ENCODE data around the gene ZNF837. TPM values are rescaled to one million over a fixed set of nuclear protein-coding genes. Genes with fewer than 3 reads are reported as not detected.

ZNF837 gene
- total and polyA plus RNA-seq, 2 donors (not counting 1 experiment from before 2014, with no cell fraction given), result 4.2 to 4.9 TPM

- POLR2A ChIA-PET, result no interaction called here
- Mint-ChIP-seq H3K27me3 (no peaks in the 10 kb centered on the region), H3K9me3 (ENCODE audit: insufficient read depth) (no peaks in the 10 kb centered on the region), H3K4me1 (peaks cover 36% of the 10 kb centered on the region), H3K27ac (no peak overlapping the region), H3K4me3 (no peak overlapping the region)
- H3K9ac ChIP-seq (ENCODE audit: low read length), result no peak overlapping the region
- H4K20me1 ChIP-seq (ENCODE audit: control insufficient read depth, insufficient read depth, low read length, poor library complexity, severe bottlenecking), result peaks cover 6% of the 10 kb centered on the region
- intact Hi-C loops (cut with micrococcal nuclease), result no loop called here
- TF ChIP-seq EZH2 (IDR thresholded peaks at IDR 0.05; ENCODE audit: borderline replicate concordance, insufficient read depth, low read depth, low read length, poor library complexity, severe bottlenecking), result no peak
- TF ChIP-seq, protein P1, sequence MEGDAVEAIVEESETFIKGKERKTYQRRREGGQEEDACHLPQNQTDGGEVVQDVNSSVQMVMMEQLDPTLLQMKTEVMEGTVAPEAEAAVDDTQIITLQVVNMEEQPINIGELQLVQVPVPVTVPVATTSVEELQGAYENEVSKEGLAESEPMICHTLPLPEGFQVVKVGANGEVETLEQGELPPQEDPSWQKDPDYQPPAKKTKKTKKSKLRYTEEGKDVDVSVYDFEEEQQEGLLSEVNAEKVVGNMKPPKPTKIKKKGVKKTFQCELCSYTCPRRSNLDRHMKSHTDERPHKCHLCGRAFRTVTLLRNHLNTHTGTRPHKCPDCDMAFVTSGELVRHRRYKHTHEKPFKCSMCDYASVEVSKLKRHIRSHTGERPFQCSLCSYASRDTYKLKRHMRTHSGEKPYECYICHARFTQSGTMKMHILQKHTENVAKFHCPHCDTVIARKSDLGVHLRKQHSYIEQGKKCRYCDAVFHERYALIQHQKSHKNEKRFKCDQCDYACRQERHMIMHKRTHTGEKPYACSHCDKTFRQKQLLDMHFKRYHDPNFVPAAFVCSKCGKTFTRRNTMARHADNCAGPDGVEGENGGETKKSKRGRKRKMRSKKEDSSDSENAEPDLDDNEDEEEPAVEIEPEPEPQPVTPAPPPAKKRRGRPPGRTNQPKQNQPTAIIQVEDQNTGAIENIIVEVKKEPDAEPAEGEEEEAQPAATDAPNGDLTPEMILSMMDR (IDR thresholded peaks at IDR 0.05), result no peak
- H3K27ac ChIP-seq (ENCODE audit: low read length in 2 of 2), result no peak overlapping the region
- no peaks in the 10 kb centered on the region for H3K36me3 ChIP-seq (replicated peaks in 1 of 2; ENCODE audit: control extremely low read depth in 1 of 2, control insufficient read depth in 1 of 2, extremely low read depth in 1 of 2, insufficient read depth in 2 of 2, low read length in 1 of 2)
- DNase-seq (no peak), ATAC-seq (ENCODE audit: low read depth) (no peak)
- H3K79me2 ChIP-seq (ENCODE audit: control insufficient read depth, insufficient read depth, low read length), result peaks cover 11% of the 10 kb centered on the region
- H3K4me3 ChIP-seq (ENCODE audit: control extremely low read depth in 1 of 5, extremely low read depth in 1 of 5, insufficient read depth in 1 of 5, low read depth in 2 of 5, low read length in 4 of 5), result no peak overlapping the region
- CTCF ChIA-PET, result no interaction called here
- H2AFZ ChIP-seq (ENCODE audit: insufficient read depth, low read depth, low read length, poor library complexity, severe bottlenecking), result no peak overlapping the region
- H3K27me3 ChIP-seq (replicated peaks in 1 of 4; ENCODE audit: control extremely low read depth in 1 of 4, control insufficient read depth in 3 of 4, insufficient read depth in 4 of 4, low read length in 3 of 4), result peaks cover 0 to 5% (median 0%) of the 10 kb centered on the region in 4 experiments
- H3K4me2 ChIP-seq (replicated peaks; ENCODE audit: low read depth, low read length, poor library complexity, severe bottlenecking), result no peak overlapping the region
- H3K9me3 ChIP-seq (ENCODE audit: control extremely low read depth in 1 of 3, control insufficient read depth in 2 of 3, insufficient read depth in 1 of 3, low read length in 2 of 3), result peaks cover 0 to 13% (median 0%) of the 10 kb centered on the region in 3 donors
- H3K4me1 ChIP-seq (ENCODE audit: control insufficient read depth in 2 of 2, insufficient read depth in 2 of 2, low read length in 2 of 2), result peaks cover 22 to 35% of the 10 kb centered on the region in 2 donors
- WGBS (ENCODE audit: insufficient coverage), result 96% methylated on average over 16 of the region's 23 CpGs
Measured at GRCh38 chr19:58351990-58352755, 28.7 kb downstream of the ZNF837 start.

DNA sequence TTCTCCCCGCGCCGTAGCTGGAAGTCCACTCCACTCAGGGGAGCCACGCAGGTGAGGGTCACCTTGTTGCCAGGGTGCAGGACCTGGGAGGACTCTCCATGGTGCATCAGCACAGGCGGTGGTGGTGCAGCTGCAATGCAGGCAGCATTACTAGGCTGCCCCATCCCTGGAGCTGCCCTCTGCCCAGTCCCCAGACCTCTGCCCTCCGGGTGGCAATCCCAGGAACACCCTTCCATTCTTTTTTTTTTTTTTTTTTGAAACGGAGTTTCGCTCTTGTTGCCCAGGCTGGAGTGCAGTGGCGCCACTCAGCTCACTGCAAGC is 29.3 kb downstream of the ZNF837 start:
- Histone ChIP-seq H3K4me3 (ENCODE audit: control extremely low read depth in 1 of 5, extremely low read depth in 1 of 5, insufficient read depth in 1 of 5, low read depth in 2 of 5, low read length in 4 of 5) (no peak overlapping the region), H3K36me3 (replicated peaks in 1 of 2; ENCODE audit: control extremely low read depth in 1 of 2, control insufficient read depth in 1 of 2, extremely low read depth in 1 of 2, insufficient read depth in 2 of 2, low read length in 1 of 2) (no peaks in the 10 kb centered on the region), H3K9me3 (ENCODE audit: control extremely low read depth in 1 of 3, control insufficient read depth in 2 of 3, insufficient read depth in 1 of 3, low read length in 2 of 3) (peaks cover 0 to 7% (median 0%) of the 10 kb centered on the region in 3 donors), H3K79me2 (ENCODE audit: control insufficient read depth, insufficient read depth, low read length) (peaks cover 11% of the 10 kb centered on the region), H4K20me1 (ENCODE audit: control insufficient read depth, insufficient read depth, low read length, poor library complexity, severe bottlenecking) (peaks cover 6% of the 10 kb centered on the region), H3K27me3 (replicated peaks in 1 of 4; ENCODE audit: control extremely low read depth in 1 of 4, control insufficient read depth in 3 of 4, insufficient read depth in 4 of 4, low read length in 3 of 4) (no peaks in the 10 kb centered on the region), H3K4me2 (replicated peaks; ENCODE audit: low read depth, low read length, poor library complexity, severe bottlenecking) (no peak overlapping the region), H2AFZ (ENCODE audit: insufficient read depth, low read depth, low read length, poor library complexity, severe bottlenecking) (no peak overlapping the region), H3K9ac (ENCODE audit: low read length) (no peak overlapping the region), H3K27ac (ENCODE audit: low read length in 2 of 2) (no peak overlapping the region), H3K4me1 (ENCODE audit: control insufficient read depth in 2 of 2, insufficient read depth in 2 of 2, low read length in 2 of 2) (peaks cover 21 to 35% of the 10 kb centered on the region in 2 donors)
- intact Hi-C loops (cut with micrococcal nuclease), result no loop called here
- WGBS (ENCODE audit: insufficient coverage), result 96% methylated on average over 7 of the region's 9 CpGs
- H3K9me3 Mint-ChIP-seq (ENCODE audit: insufficient read depth), result no peaks in the 10 kb centered on the region
- H3K4me1 Mint-ChIP-seq, result peaks cover 33% of the 10 kb centered on the region
- H3K27me3 Mint-ChIP-seq, result no peaks in the 10 kb centered on the region
- ChIA-PET CTCF (no interaction called here), POLR2A (no interaction called here)
- H3K4me3 Mint-ChIP-seq, result no peak overlapping the region
- no peak overlapping the region for H3K27ac Mint-ChIP-seq
- ATAC-seq (ENCODE audit: low read depth), result no peak
- no peak for DNase-seq
- TF ChIP-seq, protein P1 (IDR thresholded peaks at IDR 0.05), result no peak
- TF ChIP-seq EZH2 (IDR thresholded peaks at IDR 0.05; ENCODE audit: borderline replicate concordance, insufficient read depth, low read depth, low read length, poor library complexity, severe bottlenecking), result no peak
